HepG2 (cell line): ENCODE measurements around the gene MAOB. TPM values are rescaled to one million over a fixed set of nuclear protein-coding genes. Genes with fewer than 3 reads are reported as not detected.

Experiments used
- ATAC-seq: fragments of 200-7000 bp; cut with Tn5 transposase; 3 replicates; pipeline ENCODE4 v1.9.1; 2020; ENCODE audit warnings: mild to moderate bottlenecking, moderate library complexity
- BruUV-seq: library from RNA; stranded (reverse); fragments of 400-500 nt; replicated peaks from 2 replicates; lab custom pipeline; 2021; lab: Mats Ljungman, UMichigan
- CTCF ChIA-PET: fragments of 300-600 bp; formaldehyde crosslinking; extraction: SDS; loops from one replicate; lab custom pipeline; 2021; ENCODE audit warnings: low total read pairs, inconsistent platforms, low intra/inter-chr PET ratio; lab: Yijun Ruan, JAX
- POLR2A ChIA-PET: fragments of 350-600 bp; sonication (Branson Sonifier 250); formaldehyde crosslinking; loops from one replicate; lab custom pipeline; 2020; ENCODE audit warnings: antibody characterized with exemption, inconsistent platforms; lab: Yijun Ruan, JAX
- DNase-seq: peaks from one replicate; pipeline ENCODE4 v3.0.0-alpha.2; 2015; ENCODE audit warnings: low spot score
- FAIRE-seq: peaks from 3 replicates; lab custom pipeline; 2011; peaks lifted over from hg19 to GRCh38; lab: Jason Lieb, UNC
- H2AFZ ChIP-seq: one replicate; pipeline ENCODE4 v1.6.1; 2011; ENCODE audit warnings: low read length, inconsistent platforms
- H3K27ac ChIP-seq: fragments of 300-600 bp; 3 replicates; pipeline ENCODE4 v1.8.0; 2011; ENCODE audit warnings: mixed run types, mild to moderate bottlenecking, mixed read lengths, low read length, inconsistent platforms; ENCODE audit not compliant: insufficient read depth; ENCODE audit errors: extremely low read length
- H3K27me3 ChIP-seq, 2 experiments: fragments of 200-600 bp in 1 of 2; 2 replicates in 1 of 2; 3 replicates in 1 of 2; pipeline versions ENCODE4 v1.6.0 to v1.8.0; 2011; ENCODE audit warnings: low read length in 2 of 2, mild to moderate bottlenecking in 2 of 2, moderate library complexity in 2 of 2, inconsistent platforms in 1 of 2; ENCODE audit not compliant: insufficient read depth in 2 of 2, control insufficient read depth in 1 of 2
- H3K36me3 ChIP-seq, 2 experiments: fragments of 200-600 bp in 1 of 2; replicated peaks in 1 of 2; 2 replicates in 1 of 2; 3 replicates in 1 of 2; pipeline versions ENCODE4 v1.5.1 to v1.8.0; 2011; ENCODE audit warnings: low read length in 2 of 2, inconsistent platforms in 1 of 2; ENCODE audit not compliant: insufficient read depth in 2 of 2, control insufficient read depth in 1 of 2
- H3K4me1 ChIP-seq: 2 replicates; pipeline ENCODE4 v1.5.1; 2012; ENCODE audit warnings: low read length, inconsistent platforms; ENCODE audit not compliant: insufficient read depth
- H3K4me2 ChIP-seq: 2 replicates; pipeline ENCODE4 v1.6.0; 2011; ENCODE audit warnings: low read depth, low read length, inconsistent platforms
- H3K4me3 ChIP-seq, 3 experiments: fragments of 200-600 bp in 1 of 3; sonication (generic), shearing (Covaris generic) in 1 of 3; replicated peaks in 1 of 3; 2 replicates each; pipeline ENCODE4 v1.5.1; 2011 to 2016; ENCODE audit warnings: low read length in 3 of 3, inconsistent platforms in 2 of 3, low read depth in 2 of 3, mild to moderate bottlenecking in 2 of 3, control low read depth in 1 of 3, mixed read lengths in 1 of 3; ENCODE audit not compliant: insufficient read depth in 1 of 3
- H3K79me2 ChIP-seq: one replicate; pipeline ENCODE4 v1.6.1; 2011; ENCODE audit warnings: low read length, inconsistent platforms; ENCODE audit not compliant: insufficient read depth
- H3K9ac ChIP-seq: 2 replicates; pipeline ENCODE4 v1.6.0; 2011; ENCODE audit warnings: mild to moderate bottlenecking, low read depth, low read length, inconsistent platforms; ENCODE audit not compliant: insufficient read depth
- H3K9me3 ChIP-seq: 2 replicates; pipeline ENCODE4 v1.5.1; 2012; ENCODE audit warnings: mild to moderate bottlenecking, low read length
- H4K20me1 ChIP-seq: 2 replicates; pipeline ENCODE4 v1.6.0; 2011; ENCODE audit warnings: inconsistent platforms, mild to moderate bottlenecking, low read length, moderate library complexity; ENCODE audit not compliant: insufficient read depth
- AKAP8 ChIP-seq: sonication (generic); formaldehyde crosslinking; IDR thresholded peaks from 2 replicates; pipeline ENCODE4 v1.5.1; 2020; ENCODE audit warnings: mild to moderate bottlenecking, missing genetic modification reagents
- ARNTL ChIP-seq: sonication (generic); formaldehyde crosslinking; IDR thresholded peaks from 2 replicates; pipeline ENCODE4 v1.4.0; 2020; ENCODE audit warnings: mild to moderate bottlenecking, missing genetic modification reagents
- HOXA5 ChIP-seq: sonication (generic); formaldehyde crosslinking; IDR thresholded peaks from 2 replicates; pipeline ENCODE4 v1.4.0; 2020; ENCODE audit warnings: missing genetic modification reagents
- ZKSCAN1 ChIP-seq: fragments of 150-350 bp; IDR thresholded peaks from 2 replicates; pipeline ENCODE4 v1.6.1; 2014; ENCODE audit warnings: low read length
- ZNF629 ChIP-seq: sonication (generic); formaldehyde crosslinking; conservative IDR thresholded peaks from 2 replicates; pipeline ENCODE4 v1.5.0; 2020; ENCODE audit warnings: missing genetic modification reagents
- ZNF746 ChIP-seq: sonication (generic); formaldehyde crosslinking; IDR thresholded peaks from 2 replicates; pipeline ENCODE4 v1.8.0; 2022; ENCODE audit warnings: mild to moderate bottlenecking, missing genetic modification reagents
- ZSCAN31 ChIP-seq: sonication (generic); formaldehyde crosslinking; IDR thresholded peaks from 2 replicates; pipeline ENCODE4 v1.5.0; 2020; ENCODE audit warnings: low read depth, mild to moderate bottlenecking, missing genetic modification reagents
- ZZZ3 ChIP-seq: sonication (generic); formaldehyde crosslinking; IDR thresholded peaks from 2 replicates; pipeline ENCODE4 v1.4.0; 2020; ENCODE audit warnings: missing genetic modification reagents, mild to moderate bottlenecking, borderline replicate concordance
- WGBS: methylation state at CpG from one replicate; pipeline ENCODE4 v1.1.6; 2017; ENCODE audit warnings: low lambda C conversion rate; 5-methylcytosine and 5-hydroxymethylcytosine counted together
- in situ Hi-C: cut with HindIII; loops from 2 replicates; pipeline ENCODE4 v1.10.0; 2017; ENCODE audit warnings: low pct_unique_long_range_greater_than_20kb; ENCODE audit not compliant: extremely low pct_ligation_motif_present
- intact Hi-C: fragments of 100-400 bp; cut with micrococcal nuclease; formaldehyde crosslinking; loops from one replicate; pipeline ENCODE4 v1.10.0; 2022; ENCODE audit not compliant: unreplicated experiment
- polyA plus RNA-seq, 8 experiments: library from polyadenylated mRNA; depleted of rRNA in 3 of 8; stranded (reverse) in 7 of 8; unstranded in 1 of 8; fragments of >200 nt; fragmentation: Illumina TruSeq in 4 of 8; extraction: Trizol in 4 of 8; gene quantifications; 2 replicates each; pipeline versions ENCODE4 v1.2.1 to v1.2.3, GENCODE V29; 2011 to 2016; ENCODE audit warnings: low read depth in 4 of 8, missing spikeins in 1 of 8, mixed read lengths in 1 of 8; ENCODE audit not compliant: insufficient read depth in 1 of 8
- total RNA-seq, 5 experiments: library from RNA; depleted of rRNA; stranded (reverse); fragments of >200 nt; fragmentation: Illumina TruSeq; extraction: Trizol; gene quantifications; 2 replicates each; pipeline ENCODE4 v1.2.3, GENCODE V29; 2016; ENCODE audit warnings: low read depth in 1 of 5
- TF ChIP-seq, protein P1 (sequence below): sonication (generic); formaldehyde crosslinking; IDR thresholded peaks from 2 replicates; pipeline ENCODE4 v1.4.0; 2020; ENCODE audit warnings: low read depth, missing genetic modification reagents

The MAOB gene
- total and polyA plus RNA-seq, 2 of the 13 experiments (the other 11 are each of a cell fraction or from before 2014, with no cell fraction given), result 11.0 to 19.0 TPM

DNA sequence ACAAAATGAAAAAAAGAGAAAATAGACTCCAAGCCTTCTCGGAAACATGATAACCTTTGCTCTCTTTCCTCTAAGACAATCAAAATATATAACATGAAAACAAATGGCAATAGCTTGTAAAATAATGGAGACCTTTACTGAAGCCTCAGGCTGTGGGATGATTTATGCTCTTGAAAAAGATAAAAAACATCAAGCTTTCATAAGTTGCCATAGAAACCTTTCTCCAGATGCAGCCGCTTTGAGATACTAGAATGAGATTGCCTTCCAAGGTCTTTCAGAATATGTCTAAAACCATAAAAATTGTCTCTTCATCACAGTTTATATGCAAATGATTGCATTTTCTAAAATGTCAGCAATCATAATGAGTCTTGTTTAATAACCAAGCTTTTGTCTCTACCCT, 31.6 kb downstream of the MAOB start:
- Histone ChIP-seq H3K4me2 (no peak overlapping the region), H3K36me3 (no peaks in the 10 kb centered on the region), H3K27me3 (no peaks in the 10 kb centered on the region), H3K4me1 (peaks cover 14% of the 10 kb centered on the region), H3K9me3 (no peaks in the 10 kb centered on the region), H3K79me2 (no peaks in the 10 kb centered on the region), H3K27ac (no peak overlapping the region), H3K4me3 (no peak overlapping the region), H3K9ac (no peak overlapping the region), H2AFZ (no peak overlapping the region), H4K20me1 (no peaks in the 10 kb centered on the region)
- ATAC-seq, result no peak
- in situ Hi-C loops (no loop called here), intact Hi-C loops (no loop called here)
- DNase-seq, result no peak
- ChIA-PET CTCF (no interaction called here), POLR2A (no interaction called here)
- FAIRE-seq, result no peak
- no TSS peak for BruUV-seq
- no peak for TF ChIP-seq ZNF746 (CRISPR knock-in tag)
- no peak for TF ChIP-seq ARNTL
- no peak for TF ChIP-seq HOXA5 (CRISPR knock-in tag)
- TF ChIP-seq ZSCAN31 (CRISPR knock-in tag), result no peak
- TF ChIP-seq ZZZ3 (CRISPR knock-in tag), result no peak
- TF ChIP-seq AKAP8 (CRISPR knock-in tag), result no peak
- TF ChIP-seq, protein P1, sequence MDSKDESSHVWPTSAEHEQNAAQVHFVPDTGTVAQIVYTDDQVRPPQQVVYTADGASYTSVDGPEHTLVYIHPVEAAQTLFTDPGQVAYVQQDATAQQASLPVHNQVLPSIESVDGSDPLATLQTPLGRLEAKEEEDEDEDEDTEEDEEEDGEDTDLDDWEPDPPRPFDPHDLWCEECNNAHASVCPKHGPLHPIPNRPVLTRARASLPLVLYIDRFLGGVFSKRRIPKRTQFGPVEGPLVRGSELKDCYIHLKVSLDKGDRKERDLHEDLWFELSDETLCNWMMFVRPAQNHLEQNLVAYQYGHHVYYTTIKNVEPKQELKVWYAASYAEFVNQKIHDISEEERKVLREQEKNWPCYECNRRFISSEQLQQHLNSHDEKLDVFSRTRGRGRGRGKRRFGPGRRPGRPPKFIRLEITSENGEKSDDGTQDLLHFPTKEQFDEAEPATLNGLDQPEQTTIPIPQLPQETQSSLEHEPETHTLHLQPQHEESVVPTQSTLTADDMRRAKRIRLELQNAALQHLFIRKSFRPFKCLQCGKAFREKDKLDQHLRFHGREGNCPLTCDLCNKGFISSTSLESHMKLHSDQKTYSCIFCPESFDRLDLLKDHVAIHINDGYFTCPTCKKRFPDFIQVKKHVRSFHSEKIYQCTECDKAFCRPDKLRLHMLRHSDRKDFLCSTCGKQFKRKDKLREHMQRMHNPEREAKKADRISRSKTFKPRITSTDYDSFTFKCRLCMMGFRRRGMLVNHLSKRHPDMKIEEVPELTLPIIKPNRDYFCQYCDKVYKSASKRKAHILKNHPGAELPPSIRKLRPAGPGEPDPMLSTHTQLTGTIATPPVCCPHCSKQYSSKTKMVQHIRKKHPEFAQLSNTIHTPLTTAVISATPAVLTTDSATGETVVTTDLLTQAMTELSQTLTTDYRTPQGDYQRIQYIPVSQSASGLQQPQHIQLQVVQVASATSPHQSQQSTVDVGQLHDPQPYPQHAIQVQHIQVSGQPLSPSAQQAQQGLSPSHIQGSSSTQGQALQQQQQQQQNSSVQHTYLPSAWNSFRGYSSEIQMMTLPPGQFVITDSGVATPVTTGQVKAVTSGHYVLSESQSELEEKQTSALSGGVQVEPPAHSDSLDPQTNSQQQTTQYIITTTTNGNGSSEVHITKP (CRISPR knock-in tag), result no peak
- TF ChIP-seq ZKSCAN1, result no peak
- TF ChIP-seq ZNF629 (CRISPR knock-in tag), result no peak
- WGBS, result 98% methylated on average over 2 of the region's 2 CpGs
